GM12878 (cell line): ENCODE data around the gene ANO9.

Experiments used
- CEBPB ChIP-seq, 2 experiments: fragments of 150-350 bp in 1 of 2; IDR thresholded peaks; 2 replicates each; pipeline ENCODE4 v1.6.1; 2012 to 2014; ENCODE audit warnings: low read depth in 2 of 2, low read length in 2 of 2, borderline replicate concordance in 1 of 2, inconsistent platforms in 1 of 2
- CTCF ChIP-seq, 3 experiments: IDR thresholded peaks in 2 of 3; conservative IDR thresholded peaks in 1 of 3; 2 replicates each; pipeline ENCODE4 v1.5.1; 2011; ENCODE audit warnings: low read depth in 3 of 3, low read length in 3 of 3, mild to moderate bottlenecking in 3 of 3, control low read depth in 2 of 3, moderate library complexity in 2 of 3, inconsistent platforms in 1 of 3, mixed read lengths in 1 of 3; ENCODE audit not compliant: control insufficient read depth in 2 of 3, insufficient read depth in 1 of 3; ENCODE audit errors: extremely low read depth in 1 of 3
- EZH2 ChIP-seq: IDR thresholded peaks from 2 replicates; pipeline ENCODE4 v1.6.1; 2012; ENCODE audit warnings: low read depth, mild to moderate bottlenecking, control low read depth, inconsistent platforms, low read length, borderline replicate concordance; ENCODE audit not compliant: control insufficient read depth
- FOXM1 ChIP-seq: IDR thresholded peaks from 2 replicates; pipeline ENCODE4 v1.6.1; 2012; ENCODE audit warnings: low read depth, mild to moderate bottlenecking, inconsistent platforms, low read length, moderate library complexity
- HDAC2 ChIP-seq: fragments of 200-600 bp; sonication (generic); IDR thresholded peaks from 2 replicates; pipeline ENCODE4 v1.6.1; 2017
- MAX ChIP-seq: IDR thresholded peaks from 2 replicates; pipeline ENCODE4 v1.6.1; 2012; ENCODE audit warnings: low read depth, low read length, improper control_type of control experiment
- MYC ChIP-seq: IDR thresholded peaks from 2 replicates; pipeline ENCODE4 v1.6.1; 2011; ENCODE audit warnings: mild to moderate bottlenecking, low read length, moderate library complexity, inconsistent platforms; ENCODE audit not compliant: insufficient read depth, insufficient replicate concordance, insufficient read length, severe bottlenecking
- POLR2A ChIP-seq: IDR thresholded peaks from 2 replicates; pipeline ENCODE4 v1.6.1; 2011; ENCODE audit warnings: low read depth, mild to moderate bottlenecking, low read length
- RCOR1 ChIP-seq: conservative IDR thresholded peaks from 2 replicates; pipeline ENCODE4 v1.6.1; 2012; ENCODE audit warnings: low read depth, low read length, improper control_type of control experiment
- REST ChIP-seq: IDR thresholded peaks from 2 replicates; pipeline ENCODE4 v1.6.1; 2012; ENCODE audit warnings: mild to moderate bottlenecking, low read depth, low read length
- RFX5 ChIP-seq: IDR thresholded peaks from 2 replicates; pipeline ENCODE4 v1.6.1; 2011; ENCODE audit warnings: low read depth, low read length, improper control_type of control experiment
- SMC3 ChIP-seq: IDR thresholded peaks from 2 replicates; pipeline ENCODE4 v1.6.1; 2011; ENCODE audit warnings: low read length, improper control_type of control experiment, borderline replicate concordance
- TAF1 ChIP-seq: IDR thresholded peaks from 2 replicates; pipeline ENCODE4 v1.6.1; 2011; ENCODE audit warnings: mild to moderate bottlenecking, low read depth, low read length, borderline replicate concordance

GRCh38 chr11:426851-427250, 15.0 kb downstream of the ANO9 start:
- TF ChIP-seq MYC = no peak
- no peak for TF ChIP-seq FOXM1
- no peak for TF ChIP-seq EZH2
- no peak for TF ChIP-seq RFX5
- TF ChIP-seq POLR2A = no peak
- no peak for TF ChIP-seq CTCF (IDR thresholded peaks at IDR 0.05 in 2 of 3, conservative IDR thresholded peaks at IDR 0.05 in 1 of 3; ENCODE audit: control insufficient read depth in 2 of 3, extremely low read depth in 1 of 3, insufficient read depth in 1 of 3, low read depth in 3 of 3, low read length in 3 of 3)
- TF ChIP-seq SMC3 = no peak
- TF ChIP-seq RCOR1 = no peak
- TF ChIP-seq MAX = no peak
- no peak for TF ChIP-seq REST
- TF ChIP-seq HDAC2 = no peak
- no peak for TF ChIP-seq TAF1
- no peak for TF ChIP-seq CEBPB (IDR thresholded peaks at IDR 0.05; ENCODE audit: borderline replicate concordance in 1 of 2, low read depth in 2 of 2, low read length in 2 of 2)
